Right lobe of liver (tissue), 4 donors: Measurements from ENCODE around the gene FBXO21.

Source experiments
- CTCF ChIP-seq, 4 donors: fragments of 200-600 bp in 3 of 4; fragments of 450-650 bp in 1 of 4; IDR thresholded peaks; one replicate each; pipeline versions ENCODE4 v1.5.1 to v1.8.0; 2016 to 2022; ENCODE audit warnings: antibody characterized with exemption in 4 of 4, mild to moderate bottlenecking in 2 of 4
- POLR2A ChIP-seq: fragments of 450-650 bp; IDR thresholded peaks from one replicate; pipeline ENCODE4 v1.6.1; 2017; ENCODE audit warnings: antibody characterized with exemption, mild to moderate bottlenecking
- donor health status: DM: no; HTN: no; CAD: no.
- donor health status: DM: no; HTN: no; CAD: no.
- donor health status: DM: no; HTN: yes; CAD: no.

GRCh38 chr12:117218149-117218548 lies 27.9 kb upstream of the FBXO21 start:
- TF ChIP-seq CTCF (IDR thresholded peaks at IDR 0.05), result no peak
- no peak for TF ChIP-seq POLR2A
